Body of pancreas (tissue), 4 donors: ENCODE results near the gene ARHGAP36. TPM values are rescaled to one million over a fixed set of nuclear protein-coding genes. Genes with fewer than 3 reads are reported as not detected.
A peak's percentile ranks its signal among the peaks of the same experiment; 100 is the strongest.

Source experiments
- ATAC-seq: fragments of 150-250 bp; one replicate; pipeline ENCODE4 v1.9.1; 2016
- DNase-seq, 4 donors: peaks; one replicate each; pipeline ENCODE4 v3.0.0-alpha.2; 2019
- H3K27ac ChIP-seq, 4 donors: fragments of 200-600 bp; sonication (generic); 1 replicate in 3 of 4; 2 replicates in 1 of 4; pipeline versions ENCODE4 v1.5.1 to v1.6.1; 2016 to 2019; ENCODE audit warnings: mild to moderate bottlenecking in 1 of 4, mixed read lengths in 1 of 4, moderate library complexity in 1 of 4
- H3K27me3 ChIP-seq, 2 donors: fragments of 200-600 bp; sonication (generic); one replicate each; pipeline ENCODE4 v1.6.0; 2016; ENCODE audit warnings: mild to moderate bottlenecking in 1 of 2
- H3K36me3 ChIP-seq, 2 donors: fragments of 200-600 bp; sonication (generic); replicated peaks in 1 of 2; 2 replicates each; pipeline ENCODE4 v1.5.1; 2016; ENCODE audit warnings: low read depth in 2 of 2; ENCODE audit not compliant: insufficient read depth in 1 of 2
- H3K4me1 ChIP-seq: fragments of 200-600 bp; sonication (generic); one replicate; pipeline ENCODE4 v1.6.0; 2016
- H3K4me3 ChIP-seq, 2 donors: fragments of 200-600 bp; sonication (generic); 1 replicate in 1 of 2; 2 replicates in 1 of 2; pipeline ENCODE4 v1.5.1; 2016 to 2019
- H3K9me3 ChIP-seq, 3 donors: fragments of 200-600 bp; sonication (generic); 1 replicate in 2 of 3; 2 replicates in 1 of 3; pipeline ENCODE4 v1.5.1; 2016
- CTCF ChIP-seq, 7 experiments: fragments of 450-650 bp in 4 of 7; fragments of 200-600 bp in 3 of 7; sonication (generic) in 3 of 7; IDR thresholded peaks; one replicate each; pipeline ENCODE4 v1.5.1; 2016 to 2019; ENCODE audit warnings: antibody characterized with exemption in 7 of 7
- POLR2A ChIP-seq, 3 donors: fragments of 450-650 bp; IDR thresholded peaks; one replicate each; pipeline ENCODE4 v1.6.1; 2016; ENCODE audit warnings: antibody characterized with exemption in 3 of 3, mild to moderate bottlenecking in 2 of 3
- WGBS, 2 donors: methylation state at CpG; one replicate each; pipeline ENCODE4 v1.1.5; 2017; 5-methylcytosine and 5-hydroxymethylcytosine counted together
- intact Hi-C: fragments of 100-400 bp; cut with DNase I; formaldehyde crosslinking; loops from one replicate; pipeline ENCODE4 v1.15.1; 2023
- total RNA-seq, 2 donors: library from RNA; depleted of rRNA; stranded (reverse); fragments of >200 nt; gene quantifications; one replicate each; pipeline ENCODE4 v1.1.0, GENCODE V29; 2016

ARHGAP36 gene
- total RNA-seq: not detected

- TF ChIP-seq POLR2A (IDR thresholded peaks at IDR 0.05) (no peak), CTCF (IDR thresholded peaks at IDR 0.05) (no peak)
- Histone ChIP-seq H3K27ac (no peak within 1 kb of the TSS), H3K4me3 (no peak within 1 kb of the TSS), H3K4me1 (no peaks in the 10 kb centered on the region), H3K36me3 (no peaks in the 10 kb centered on the region), H3K27me3 (no peaks in the 10 kb centered on the region), H3K9me3 (no peaks in the 10 kb centered on the region)
- DNase-seq (peak in 1 of 4 donors; percentile 9), ATAC-seq (no peak)
- 4% methylated on average over 4 of the region's 62 CpGs; no CpG with 5 or more reads in 1 of the 2 donors for WGBS, 2 donors
- intact Hi-C loops: no loop called here
Measured at GRCh38 chrX:131058136-131058868, at the start of gene ARHGAP36. Gene ARHGAP36, plus strand, starts transcription at chrX:131058346. Its CDS starts 23,320 bp downstream, at chrX:131081666.

GRCh38 chrX:131010186-131010585, 48.0 kb upstream of the ARHGAP36 start:
- Histone ChIP-seq H3K27me3 (no peaks in the 10 kb centered on the region), H3K36me3 (no peaks in the 10 kb centered on the region), H3K9me3 (no peaks in the 10 kb centered on the region), H3K27ac (no peak overlapping the region), H3K4me1 (no peaks in the 10 kb centered on the region), H3K4me3 (no peak overlapping the region)
- TF ChIP-seq CTCF (IDR thresholded peaks at IDR 0.05): no peak
- TF ChIP-seq POLR2A (IDR thresholded peaks at IDR 0.05): no peak
- intact Hi-C loops: no loop called here
- WGBS, 2 donors: 37 to 45% methylated on average over 2 of the region's 2 CpGs
- ATAC-seq (no peak), DNase-seq (no peak)

- intact Hi-C loops: no loop called here
- no peaks in the 10 kb centered on the region for H3K27me3 ChIP-seq
- no peak for TF ChIP-seq POLR2A (IDR thresholded peaks at IDR 0.05)
- TF ChIP-seq CTCF (IDR thresholded peaks at IDR 0.05): no peak
Measured at GRCh38 chrX:131025336-131025735, 32.8 kb upstream of the ARHGAP36 start.

GRCh38 chrX:131032354-131033230, 25.6 kb upstream of the ARHGAP36 start:
- Histone ChIP-seq H3K4me3 (no peak overlapping the region), H3K27me3 (no peaks in the 10 kb centered on the region), H3K4me1 (no peaks in the 10 kb centered on the region), H3K9me3 (no peaks in the 10 kb centered on the region), H3K36me3 (no peaks in the 10 kb centered on the region), H3K27ac (no peak overlapping the region)
- no peak for ATAC-seq
- 63 to 80% methylated on average over 2 of the region's 2 CpGs for WGBS, 2 donors
- TF ChIP-seq CTCF (IDR thresholded peaks at IDR 0.05): no peak
- no peak for TF ChIP-seq POLR2A (IDR thresholded peaks at IDR 0.05)
- intact Hi-C loops: no loop called here
- DNase-seq: no peak

More at GRCh38 chrX:131025336-131025735, 32.8 kb upstream of the ARHGAP36 start:
- Histone ChIP-seq H3K9me3 (no peaks in the 10 kb centered on the region), H3K4me3 (no peak overlapping the region), H3K36me3 (no peaks in the 10 kb centered on the region), H3K27ac (no peak overlapping the region), H3K4me1 (no peaks in the 10 kb centered on the region)
- DNase-seq (no peak), ATAC-seq (no peak)
- 32 to 48% methylated on average over 3 of the region's 3 CpGs for WGBS, 2 donors
